OCI-LY3 (cell line): ENCODE measurements around the gene CARD9.

Experiments used
- H2AFZ ChIP-seq: fragments of 200-600, 300-600 bp; shearing (Covaris generic); 2 replicates; pipeline ENCODE4 v1.6.0; 2014; ENCODE audit warnings: antibody characterized with exemption, low read depth, low read length
- H3K27ac ChIP-seq: fragments of 200-600, 300-600 bp; sonication (generic); 2 replicates; pipeline ENCODE4 v1.5.1; 2014; ENCODE audit warnings: mild to moderate bottlenecking, low read length, moderate library complexity, mixed read lengths
- H3K27me3 ChIP-seq: fragments of 200-600, 300-600 bp; sonication (generic); 2 replicates; pipeline ENCODE4 v1.6.1; 2014; ENCODE audit warnings: low read depth, low read length, mixed read lengths
- H3K36me3 ChIP-seq: fragments of 200-600, 300-600 bp; sonication (generic); replicated peaks from 2 replicates; pipeline ENCODE3; 2014; ENCODE audit warnings: low read depth, low read length, mixed read lengths
- H3K4me1 ChIP-seq: fragments of 300-600, 200-600 bp; sonication (generic); 2 replicates; pipeline ENCODE4 v1.6.1; 2014; ENCODE audit warnings: low read length, mixed read lengths
- H3K4me2 ChIP-seq: fragments of 200-600, 300-600 bp; sonication (generic); 2 replicates; pipeline ENCODE4 v1.6.1; 2014; ENCODE audit warnings: low read length, mixed read lengths
- H3K4me3 ChIP-seq: fragments of 300-600, 200-600 bp; sonication (generic); 2 replicates; pipeline ENCODE4 v1.5.1; 2014; ENCODE audit warnings: antibody characterized with exemption, mild to moderate bottlenecking, low read length, moderate library complexity
- H3K79me2 ChIP-seq: fragments of 300-600, 200-600 bp; shearing (Covaris generic); 2 replicates; pipeline ENCODE4 v1.6.1; 2014; ENCODE audit warnings: mild to moderate bottlenecking, low read length, mixed read lengths
- H3K9ac ChIP-seq: fragments of 300-600, 200-600 bp; shearing (Covaris generic); 2 replicates; pipeline ENCODE4 v1.6.0; 2014; ENCODE audit warnings: mild to moderate bottlenecking, low read length, moderate library complexity
- H3K9me3 ChIP-seq: fragments of 200-600, 300-600 bp; shearing (Covaris generic); 2 replicates; pipeline ENCODE4 v1.6.1; 2014; ENCODE audit warnings: low read length, mixed read lengths; ENCODE audit not compliant: insufficient read depth
- H4K20me1 ChIP-seq: fragments of 200-600, 300-600 bp; sonication (generic); 2 replicates; pipeline ENCODE4 v1.6.1; 2016; ENCODE audit warnings: low read length, mixed read lengths; ENCODE audit not compliant: insufficient read depth
- EZH2phosphoT487 ChIP-seq: fragments of 200-600 bp; shearing (Covaris generic); IDR thresholded peaks from 2 replicates; pipeline ENCODE4 v1.6.1; 2018; ENCODE audit warnings: antibody characterized with exemption, mixed run types, low read depth
- TF ChIP-seq, protein P1 (sequence below): fragments of 200-600, 300-600 bp; sonication (generic); IDR thresholded peaks from 2 replicates; pipeline ENCODE4 v1.5.1; 2014; ENCODE audit warnings: antibody characterized with exemption, low read length, low read depth

CARD9 gene

DNA sequence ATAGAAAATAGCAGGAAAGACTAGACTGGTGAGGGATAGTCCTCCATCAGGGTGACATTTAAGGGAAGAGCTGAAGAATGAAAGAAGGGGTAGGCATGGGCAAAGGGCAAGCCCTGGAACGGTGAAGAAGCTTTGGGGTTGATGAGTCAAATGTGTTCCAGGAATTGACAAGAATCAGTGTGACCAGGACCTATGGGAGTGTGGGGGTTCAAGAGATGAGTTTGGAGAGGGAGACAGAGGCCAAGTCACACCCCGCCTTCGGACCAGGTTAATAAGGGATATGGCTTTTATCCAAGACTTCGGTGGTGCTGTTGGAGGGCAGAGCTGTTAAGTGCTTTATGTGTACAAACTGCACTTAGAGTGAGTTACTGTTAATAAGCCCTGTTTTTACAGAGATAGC lies 37.9 kb upstream of the CARD9 start:
- no peak overlapping the region for H2AFZ ChIP-seq
- TF ChIP-seq, protein P1, sequence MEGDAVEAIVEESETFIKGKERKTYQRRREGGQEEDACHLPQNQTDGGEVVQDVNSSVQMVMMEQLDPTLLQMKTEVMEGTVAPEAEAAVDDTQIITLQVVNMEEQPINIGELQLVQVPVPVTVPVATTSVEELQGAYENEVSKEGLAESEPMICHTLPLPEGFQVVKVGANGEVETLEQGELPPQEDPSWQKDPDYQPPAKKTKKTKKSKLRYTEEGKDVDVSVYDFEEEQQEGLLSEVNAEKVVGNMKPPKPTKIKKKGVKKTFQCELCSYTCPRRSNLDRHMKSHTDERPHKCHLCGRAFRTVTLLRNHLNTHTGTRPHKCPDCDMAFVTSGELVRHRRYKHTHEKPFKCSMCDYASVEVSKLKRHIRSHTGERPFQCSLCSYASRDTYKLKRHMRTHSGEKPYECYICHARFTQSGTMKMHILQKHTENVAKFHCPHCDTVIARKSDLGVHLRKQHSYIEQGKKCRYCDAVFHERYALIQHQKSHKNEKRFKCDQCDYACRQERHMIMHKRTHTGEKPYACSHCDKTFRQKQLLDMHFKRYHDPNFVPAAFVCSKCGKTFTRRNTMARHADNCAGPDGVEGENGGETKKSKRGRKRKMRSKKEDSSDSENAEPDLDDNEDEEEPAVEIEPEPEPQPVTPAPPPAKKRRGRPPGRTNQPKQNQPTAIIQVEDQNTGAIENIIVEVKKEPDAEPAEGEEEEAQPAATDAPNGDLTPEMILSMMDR, result no peak
- TF ChIP-seq EZH2phosphoT487, result no peak
- H3K27ac ChIP-seq, result no peak overlapping the region
- peaks cover 52% of the 10 kb centered on the region for H3K36me3 ChIP-seq
- H3K79me2 ChIP-seq, result peaks cover 75% of the 10 kb centered on the region
- H3K4me3 ChIP-seq, result peak overlapping the region; percentile 99
- H3K27me3 ChIP-seq, result no peaks in the 10 kb centered on the region
- H3K4me1 ChIP-seq, result peaks cover 26% of the 10 kb centered on the region
- no peaks in the 10 kb centered on the region for H3K9me3 ChIP-seq
- H4K20me1 ChIP-seq, result peaks cover 12% of the 10 kb centered on the region
- H3K4me2 ChIP-seq, result peak overlapping the region; percentile 98
- H3K9ac ChIP-seq, result peak overlapping the region; percentile 86

DNA sequence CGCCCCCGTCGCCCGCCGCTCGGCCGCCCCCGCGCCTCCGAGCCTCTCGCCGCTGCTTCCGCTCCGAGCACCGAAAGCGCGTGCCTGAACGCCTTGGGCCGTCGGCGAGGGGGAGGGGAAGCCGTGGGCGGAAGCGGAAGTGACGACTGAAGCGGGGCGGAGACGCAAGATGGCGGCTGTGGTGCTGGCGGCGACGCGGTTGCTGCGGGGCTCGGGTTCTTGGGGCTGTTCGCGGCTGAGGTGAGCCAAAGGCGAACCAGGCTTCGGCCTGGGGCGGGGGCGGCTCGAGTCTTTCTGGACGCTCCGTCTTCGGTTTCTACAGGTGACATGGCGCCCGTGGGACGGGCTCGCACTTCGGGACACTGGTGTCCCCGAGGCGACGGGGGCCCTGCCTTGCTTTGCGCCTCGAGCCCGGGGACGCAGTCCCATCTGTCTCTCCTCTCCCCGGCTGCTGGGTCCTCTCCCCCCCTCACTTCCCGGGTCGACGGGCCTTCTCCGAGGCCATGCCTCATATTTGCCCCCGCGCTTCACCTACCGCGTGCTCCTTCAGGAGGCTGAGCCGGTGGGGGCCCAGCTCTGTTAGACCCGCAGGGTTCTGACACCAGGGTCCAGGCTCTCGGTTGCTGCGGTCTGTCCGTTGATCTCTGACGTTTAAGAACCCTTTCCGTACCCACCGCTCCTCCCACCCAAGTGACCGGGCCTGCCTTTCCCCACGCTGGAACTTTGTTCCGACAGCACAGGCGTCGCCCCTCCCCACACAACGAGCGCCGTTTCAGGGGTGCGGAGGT lies 37.2 kb upstream of the CARD9 start, which contains the start of the genes ENTR1 and PMPCA:
TSS of gene ENTR1 (minus strand) at position 115 of the 788 bp plus-strand sequence. CDS start 217 bp downstream, outside the sequence.
TSS of gene PMPCA (plus strand) at position 159 of the 788 bp plus-strand sequence. CDS start at position 170, 11 bp downstream.
- peaks cover 50% of the 10 kb centered on the region for H3K36me3 ChIP-seq
- no peak within 1 kb of the TSS for H2AFZ ChIP-seq
- peak within 1 kb of the TSS; percentile 72 for H3K27ac ChIP-seq
- peak within 1 kb of the TSS; percentile 98 for H3K4me2 ChIP-seq
- no peaks in the 10 kb centered on the region for H3K9me3 ChIP-seq
- peaks cover 12% of the 10 kb centered on the region for H4K20me1 ChIP-seq
- TF ChIP-seq, protein P1, result no peak
- no peak for TF ChIP-seq EZH2phosphoT487
- peak within 1 kb of the TSS; percentile 98 for H3K9ac ChIP-seq
- H3K79me2 ChIP-seq, result peaks cover 75% of the 10 kb centered on the region
- H3K27me3 ChIP-seq, result no peaks in the 10 kb centered on the region
- H3K4me1 ChIP-seq, result peaks cover 30% of the 10 kb centered on the region
- H3K4me3 ChIP-seq, result peak within 1 kb of the TSS; percentile 99

DNA sequence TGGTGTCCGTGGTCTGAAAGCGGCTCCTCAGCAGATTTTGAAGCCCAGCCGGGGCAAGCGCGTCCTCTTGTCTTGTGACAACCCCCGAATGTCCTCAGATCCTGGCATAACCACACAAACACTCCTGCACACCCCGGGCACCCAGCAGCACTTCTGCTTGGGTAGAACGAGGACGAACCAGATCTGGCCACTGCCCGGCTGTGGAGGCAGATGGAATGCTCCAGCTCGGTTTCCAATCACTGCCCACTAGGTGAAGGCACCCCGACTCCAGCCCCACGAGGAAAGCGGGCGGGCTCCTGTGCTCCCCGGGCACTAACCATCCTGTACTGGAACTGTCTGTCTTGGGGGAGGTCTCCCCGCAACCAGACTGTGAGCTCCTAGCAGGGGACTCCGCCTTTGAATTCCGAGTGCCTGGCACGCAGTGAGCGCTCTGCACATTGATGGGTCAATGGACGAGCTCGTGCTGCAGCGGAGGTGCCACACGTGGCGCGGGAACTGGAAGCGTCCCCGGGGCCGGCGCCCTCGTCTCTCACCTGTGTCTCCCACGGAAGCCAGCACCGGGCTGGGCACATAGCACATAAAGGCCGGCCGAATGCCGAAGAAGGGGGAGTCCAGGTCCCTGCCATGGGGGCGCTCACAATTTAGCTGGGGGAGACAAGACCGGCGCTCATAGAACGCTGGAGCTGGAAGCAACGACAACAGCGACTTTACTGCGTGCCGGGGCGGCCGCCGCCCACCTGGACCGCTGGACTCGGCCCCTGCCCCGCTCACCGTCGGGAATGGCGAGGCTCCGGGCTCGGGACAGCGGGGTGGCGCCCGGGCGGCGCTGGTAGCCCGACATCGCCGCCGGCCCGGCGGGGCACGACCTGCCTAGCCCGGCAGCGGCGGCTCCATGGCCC lies 36.3 kb upstream of the CARD9 start:
- Histone ChIP-seq H2AFZ (no peak overlapping the region), H3K4me1 (peaks cover 39% of the 10 kb centered on the region), H3K4me2 (peak overlapping the region; percentile 87), H3K4me3 (peak overlapping the region; percentile 96), H3K27ac (peak overlapping the region; percentile 72), H3K9me3 (no peaks in the 10 kb centered on the region), H3K36me3 (peaks cover 52% of the 10 kb centered on the region), H3K27me3 (no peaks in the 10 kb centered on the region), H3K9ac (peak overlapping the region; percentile 98), H3K79me2 (peaks cover 79% of the 10 kb centered on the region), H4K20me1 (peaks cover 12% of the 10 kb centered on the region)
- TF ChIP-seq, protein P1, result peak; percentile 8; the same call in 1 of the 2 replicates
- no peak for TF ChIP-seq EZH2phosphoT487
